ENCODE measurements around the gene NUCKS1. TPM values are rescaled to one million over a fixed set of nuclear protein-coding genes. Genes with fewer than 3 reads are reported as not detected.

The NUCKS1 gene
- total and polyA plus RNA-seq, 2 of the 8 experiments (the other 6 are each of a cell fraction or from before 2014, with no cell fraction given) = 126 to 461 TPM

DNA sequence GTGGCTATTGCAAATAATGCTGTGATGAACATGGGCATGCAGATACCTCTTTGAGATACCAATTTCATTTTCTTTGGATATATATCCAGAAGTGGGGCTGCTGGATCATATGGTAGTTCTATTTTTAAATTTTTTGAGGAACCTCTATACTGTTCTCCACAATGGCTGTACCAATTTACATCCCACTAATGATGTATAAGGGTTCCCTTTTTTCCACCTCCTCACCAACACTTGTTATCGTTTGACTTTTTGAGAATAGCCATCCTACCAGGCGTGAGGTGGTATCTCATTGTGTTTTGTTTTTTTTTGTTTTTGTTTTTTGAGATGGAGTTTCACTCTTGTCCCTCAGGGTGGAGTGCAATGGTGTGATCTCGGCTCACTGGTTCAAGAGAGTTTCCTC is 6.6 kb upstream of the NUCKS1 start:
- no peak overlapping the region for H3K56ac ChIP-seq (replicated peaks; ENCODE audit: insufficient read length, low read depth, low read length)
- H3K14ac ChIP-seq (ENCODE audit: insufficient read length) = no peak overlapping the region
- no peak overlapping the region for H4K91ac ChIP-seq (replicated peaks; ENCODE audit: insufficient read length, low read length)
- ChIA-PET CTCF (ENCODE audit: partially characterized antibody) (interaction anchor here (0.7 to 1.3 kb wide), 3 partner anchors 30 to 162 kb away, joined by 3 to 4 read pairs (median 3); no protein-coding TSS in a partner anchor), POLR2A (ENCODE audit: partially characterized antibody) (no interaction called here)
- DNase-seq (ENCODE audit: low read depth in 1 of 2, low spot score in 2 of 2) = no peak
- no peak overlapping the region for H3K18ac ChIP-seq (ENCODE audit: extremely low read depth, low read length)
- H2BK15ac ChIP-seq (ENCODE audit: low read length) = no peak overlapping the region
- H3K23me2 ChIP-seq (ENCODE audit: low read depth, low read length) = no peaks in the 10 kb centered on the region; the same call in 1 of the 2 replicates
- H3K4me1 ChIP-seq (replicated peaks in 1 of 4; ENCODE audit: control insufficient read depth in 3 of 4, insufficient read depth in 4 of 4, low read length in 3 of 4) = no peaks in the 10 kb centered on the region
- FAIRE-seq = no peak
- no peak overlapping the region for H2AK5ac ChIP-seq (ENCODE audit: low read depth, low read length)
- H2AFZ ChIP-seq (ENCODE audit: low read length) = no peak overlapping the region
- H3K4me2 ChIP-seq (ENCODE audit: insufficient read depth in 1 of 2, low read depth in 2 of 2, low read length in 2 of 2) = no peak overlapping the region
- H3K9me3 ChIP-seq (ENCODE audit: insufficient read depth in 2 of 2, low read depth in 1 of 2, low read length in 1 of 2) = no peaks in the 10 kb centered on the region
- H3K79me1 ChIP-seq (ENCODE audit: low read depth, low read length) = no peaks in the 10 kb centered on the region
- no peak overlapping the region for H3K9ac ChIP-seq (replicated peaks in 1 of 4; ENCODE audit: extremely low read depth in 1 of 4, low read depth in 3 of 4, low read length in 3 of 4)
- no peak overlapping the region for H4K8ac ChIP-seq (ENCODE audit: extremely low read depth, insufficient read depth, low read length)
- WGBS, 2 experiments (ENCODE audit: extremely low coverage in 1 of 2, insufficient coverage in 1 of 2, insufficient read length in 1 of 2, insufficient replicate concordance in 2 of 2, low coverage in 1 of 2, low lambda C conversion rate in 2 of 2, missing lambda C conversion rate in 1 of 2) = 90% methylated on average over 3 of the region's 3 CpGs; no CpG with 5 or more reads in 1 of the 2 experiments
- H2BK20ac ChIP-seq (ENCODE audit: low read length) = no peak overlapping the region
- H4K20me1 ChIP-seq (replicated peaks in 1 of 2; ENCODE audit: control insufficient read depth in 1 of 2, insufficient read depth in 2 of 2, low read length in 2 of 2) = no peaks in the 10 kb centered on the region
- no peak overlapping the region for H2BK12ac ChIP-seq (ENCODE audit: low read depth, low read length)
- H3K23ac ChIP-seq (ENCODE audit: insufficient read length) = no peak overlapping the region
- H3K79me2 ChIP-seq (ENCODE audit: control insufficient read depth in 1 of 2, insufficient read depth in 2 of 2, low read length in 2 of 2) = no peaks in the 10 kb centered on the region
- H3K27me3 ChIP-seq (replicated peaks in 1 of 4; ENCODE audit: control insufficient read depth in 3 of 4, extremely low read depth in 1 of 4, insufficient read depth in 3 of 4, low read length in 3 of 4) = no peaks in the 10 kb centered on the region
- no peak overlapping the region for H2BK120ac ChIP-seq (replicated peaks; ENCODE audit: low read depth, low read length)
- no peaks in the 10 kb centered on the region for H3K36me3 ChIP-seq (ENCODE audit: control insufficient read depth in 2 of 4, insufficient read depth in 4 of 4, low read length in 3 of 4)
- H3K4ac ChIP-seq (replicated peaks; ENCODE audit: insufficient read length, low read depth, low read length) = no peak overlapping the region
- H4K5ac ChIP-seq (ENCODE audit: insufficient read length, low read depth, low read length) = no peak overlapping the region
- no peak overlapping the region for H2BK5ac ChIP-seq (ENCODE audit: low read depth, low read length)
- H3K27ac ChIP-seq (ENCODE audit: low read depth, low read length) = no peak overlapping the region
- H3K4me3 ChIP-seq (ENCODE audit: extremely low read depth in 1 of 4, insufficient read depth in 2 of 4, low read depth in 3 of 4, low read length in 4 of 4) = no peak overlapping the region
- TF ChIP-seq BCL11A (IDR thresholded peaks at IDR 0.05; ENCODE audit: low read depth in 2 of 2, low read length in 2 of 2) (no peak), POU5F1 (IDR thresholded peaks at IDR 0.05; ENCODE audit: low read depth, low read length) (no peak), CBX8 (IDR thresholded peaks at IDR 0.05; ENCODE audit: borderline replicate concordance, low read depth, low read length) (no peak), SIRT6 (IDR thresholded peaks at IDR 0.05; ENCODE audit: low read length) (no peak), EGR1 (IDR thresholded peaks at IDR 0.05; ENCODE audit: borderline replicate concordance, low read depth, low read length) (no peak), JUN (IDR thresholded peaks at IDR 0.05; ENCODE audit: low read depth, low read length) (no peak), PHF8 (conservative IDR thresholded peaks at IDR 0.05; ENCODE audit: low read depth, low read length) (no peak), CBX5 (IDR thresholded peaks at IDR 0.05; ENCODE audit: low read depth, low read length) (no peak), CEBPB (IDR thresholded peaks at IDR 0.05; ENCODE audit: low read depth, low read length) (no peak), SUZ12 (IDR thresholded peaks at IDR 0.05; ENCODE audit: low read length) (no peak), SP1 (IDR thresholded peaks at IDR 0.05; ENCODE audit: low read depth, low read length) (no peak)
- TF ChIP-seq, protein P1, sequence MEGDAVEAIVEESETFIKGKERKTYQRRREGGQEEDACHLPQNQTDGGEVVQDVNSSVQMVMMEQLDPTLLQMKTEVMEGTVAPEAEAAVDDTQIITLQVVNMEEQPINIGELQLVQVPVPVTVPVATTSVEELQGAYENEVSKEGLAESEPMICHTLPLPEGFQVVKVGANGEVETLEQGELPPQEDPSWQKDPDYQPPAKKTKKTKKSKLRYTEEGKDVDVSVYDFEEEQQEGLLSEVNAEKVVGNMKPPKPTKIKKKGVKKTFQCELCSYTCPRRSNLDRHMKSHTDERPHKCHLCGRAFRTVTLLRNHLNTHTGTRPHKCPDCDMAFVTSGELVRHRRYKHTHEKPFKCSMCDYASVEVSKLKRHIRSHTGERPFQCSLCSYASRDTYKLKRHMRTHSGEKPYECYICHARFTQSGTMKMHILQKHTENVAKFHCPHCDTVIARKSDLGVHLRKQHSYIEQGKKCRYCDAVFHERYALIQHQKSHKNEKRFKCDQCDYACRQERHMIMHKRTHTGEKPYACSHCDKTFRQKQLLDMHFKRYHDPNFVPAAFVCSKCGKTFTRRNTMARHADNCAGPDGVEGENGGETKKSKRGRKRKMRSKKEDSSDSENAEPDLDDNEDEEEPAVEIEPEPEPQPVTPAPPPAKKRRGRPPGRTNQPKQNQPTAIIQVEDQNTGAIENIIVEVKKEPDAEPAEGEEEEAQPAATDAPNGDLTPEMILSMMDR (IDR thresholded peaks at IDR 0.05; ENCODE audit: control extremely low read depth in 1 of 3, insufficient read depth in 1 of 3, low read depth in 1 of 3, low read length in 3 of 3) = no peak

Data from H1 (cell line).